ENCODE measurements around the gene IGF2R.

GRCh38 chr6:160029525-160029924 is 60.6 kb downstream of the IGF2R start:
- TF ChIP-seq EZH2phosphoT487 (IDR thresholded peaks at IDR 0.05; ENCODE audit: low read depth, severe bottlenecking, unreplicated experiment) (no peak), CTCF (IDR thresholded peaks at IDR 0.05; ENCODE audit: poor library complexity) (no peak), EZH2 (IDR thresholded peaks at IDR 0.05; ENCODE audit: borderline replicate concordance) (no peak)
